NCI-H2081 treated with DMSO at 0.1 percent for 48 hours (cell line): ENCODE data around the gene PKP3.

Experiments
- DNase-seq: peaks from one replicate; lab custom pipeline; 2025; lab: John Stamatoyannopoulos, UW

The PKP3 gene

GRCh38 chr11:363948-364761 is 29.9 kb upstream of the PKP3 start:
- DNase-seq = no peak

GRCh38 chr11:364991-365725 is 28.9 kb upstream of the PKP3 start:
- DNase-seq = no peak

DNA sequence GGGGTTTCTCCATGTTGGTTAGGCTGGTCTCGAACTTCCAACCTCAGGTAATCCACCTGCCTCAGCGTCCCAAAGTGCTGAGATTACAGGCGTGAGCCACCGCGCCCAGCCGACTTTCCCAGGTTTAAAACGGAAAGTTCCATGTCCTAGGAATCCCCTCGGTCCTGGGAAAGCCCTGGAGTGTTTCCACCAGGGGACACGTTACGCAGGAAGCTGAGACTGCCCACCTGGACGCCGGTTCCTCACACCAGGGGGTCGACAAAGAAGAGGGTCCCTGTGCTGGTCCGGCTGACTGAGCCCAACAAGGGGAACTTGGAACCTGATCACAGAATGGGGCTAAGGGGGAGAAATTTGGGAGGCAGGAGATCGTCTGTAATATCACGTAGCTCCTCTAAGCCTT is 28.2 kb upstream of the PKP3 start:
- DNase-seq = no peak

DNA sequence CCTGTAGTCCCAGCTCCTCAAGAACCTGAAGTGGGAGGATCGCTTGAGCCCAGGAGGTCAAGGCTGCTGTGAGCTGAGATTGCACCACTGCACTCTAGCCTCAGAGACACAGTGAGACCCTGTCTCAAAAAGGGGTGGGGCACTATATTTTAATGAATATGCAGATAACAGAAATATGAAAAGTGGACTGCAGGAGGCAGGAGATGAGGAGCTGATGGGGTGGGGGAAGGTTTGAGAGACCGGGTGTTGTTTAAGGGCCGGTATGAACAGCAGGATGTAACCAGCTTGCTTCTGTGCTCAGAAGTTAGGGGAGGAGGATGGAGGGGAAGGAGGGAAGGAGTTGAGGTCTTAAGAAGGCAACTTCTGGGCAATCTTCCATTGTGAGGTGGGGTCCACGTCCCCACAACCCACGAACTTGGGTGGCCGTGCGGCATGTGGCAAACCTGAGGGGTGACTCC is 26.0 kb upstream of the PKP3 start:
- DNase-seq = no peak

GRCh38 chr11:368414-369335 is 25.3 kb upstream of the PKP3 start:
- no peak for DNase-seq

GRCh38 chr11:369336-370018 is 24.5 kb upstream of the PKP3 start, which contains the start of gene B4GALNT4:
Gene B4GALNT4, plus strand, starts transcription at chr11:369499. Its CDS starts 305 bp downstream, at chr11:369804.
- DNase-seq = no peak

- no peak for DNase-seq
These were observed 23.7 kb upstream of the PKP3 start for GRCh38 chr11:370070-370941.

- no peak for DNase-seq
These were observed 23.0 kb upstream of the PKP3 start for GRCh38 chr11:371051-371450.

- no peak for DNase-seq
These were observed 22.1 kb upstream of the PKP3 start for GRCh38 chr11:371716-372590.

DNA sequence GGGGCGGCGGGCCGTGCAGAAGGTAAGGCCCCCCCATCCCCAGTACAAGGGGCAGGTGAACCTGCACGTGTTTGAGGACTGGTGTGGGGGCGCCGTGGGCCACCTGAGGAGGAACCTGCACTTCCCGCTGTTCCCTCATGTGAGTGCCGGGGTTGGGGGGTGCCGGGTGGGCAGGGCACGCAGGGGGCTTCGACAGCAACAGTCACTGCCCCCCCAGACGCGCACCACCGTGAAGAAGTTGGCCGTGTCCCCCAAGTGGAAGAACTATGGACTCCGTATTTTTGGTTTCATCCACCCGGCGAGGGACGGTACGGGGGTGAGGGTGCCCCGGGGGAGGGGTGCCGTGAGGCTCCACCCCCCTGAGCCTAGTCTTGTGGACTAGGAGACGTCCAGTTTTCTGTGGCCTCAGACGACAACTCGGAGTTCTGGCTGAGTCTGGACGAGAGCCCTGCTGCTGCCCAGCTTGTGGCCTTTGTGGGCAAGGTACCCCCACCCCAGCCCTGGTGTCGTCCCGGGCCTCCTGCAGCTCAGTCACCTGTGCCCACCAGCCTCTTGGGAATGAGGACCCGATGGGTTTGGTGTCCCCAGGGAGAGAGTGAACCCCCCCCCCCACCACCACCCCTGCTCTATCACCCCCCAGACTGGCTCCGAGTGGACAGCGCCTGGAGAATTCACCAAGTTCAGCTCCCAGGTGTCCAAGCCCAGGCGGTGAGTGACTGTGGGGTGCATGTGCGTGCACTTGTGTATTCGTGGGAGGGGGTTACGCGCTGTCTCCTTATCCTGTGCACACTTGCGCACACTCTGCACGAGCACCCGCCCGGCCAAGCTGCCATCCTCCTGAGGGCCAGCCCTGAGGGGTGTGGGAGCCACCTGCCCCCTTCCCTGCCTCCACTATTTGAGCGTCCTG is 20.9 kb upstream of the PKP3 start:
- no peak for DNase-seq

DNA sequence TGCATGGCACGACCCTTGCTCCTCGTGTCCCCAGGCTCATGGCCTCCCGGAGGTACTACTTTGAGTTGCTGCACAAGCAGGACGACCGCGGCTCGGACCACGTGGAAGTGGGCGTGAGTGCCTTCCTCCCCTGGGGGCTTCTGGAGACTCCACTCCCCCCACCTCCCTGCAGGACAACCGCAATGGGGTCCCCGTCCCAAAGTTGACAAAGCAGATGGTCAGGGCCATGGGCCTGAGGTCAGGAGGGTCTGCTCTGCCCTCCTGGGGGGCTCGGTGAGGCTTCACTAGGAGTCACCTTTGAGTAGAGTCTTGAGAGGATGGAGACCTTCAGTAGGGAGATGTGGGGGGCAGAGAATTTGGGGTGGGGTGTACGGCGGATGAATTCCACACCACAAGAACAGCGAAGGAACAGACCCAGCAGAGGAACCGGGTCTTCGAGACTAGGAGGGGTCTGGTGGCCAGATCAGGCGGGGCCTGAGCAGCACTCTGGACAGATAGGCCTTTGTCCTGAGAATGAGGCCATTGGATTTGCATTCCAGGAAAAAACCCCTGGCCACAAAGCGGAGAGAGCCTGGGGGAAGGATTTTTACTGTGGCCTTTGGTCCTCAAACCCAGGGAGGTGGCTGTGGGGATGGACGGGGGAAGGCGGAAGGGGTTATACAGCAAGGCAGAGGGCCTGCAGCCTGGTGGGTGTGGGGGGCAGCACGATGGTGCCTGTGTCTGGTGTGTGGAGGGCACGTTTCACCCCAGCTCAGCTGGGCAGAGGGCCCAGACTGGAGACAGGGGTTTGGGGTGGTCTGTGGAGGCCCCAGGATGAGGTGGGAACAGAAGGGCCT is 20.1 kb upstream of the PKP3 start:
- no peak for DNase-seq

DNA sequence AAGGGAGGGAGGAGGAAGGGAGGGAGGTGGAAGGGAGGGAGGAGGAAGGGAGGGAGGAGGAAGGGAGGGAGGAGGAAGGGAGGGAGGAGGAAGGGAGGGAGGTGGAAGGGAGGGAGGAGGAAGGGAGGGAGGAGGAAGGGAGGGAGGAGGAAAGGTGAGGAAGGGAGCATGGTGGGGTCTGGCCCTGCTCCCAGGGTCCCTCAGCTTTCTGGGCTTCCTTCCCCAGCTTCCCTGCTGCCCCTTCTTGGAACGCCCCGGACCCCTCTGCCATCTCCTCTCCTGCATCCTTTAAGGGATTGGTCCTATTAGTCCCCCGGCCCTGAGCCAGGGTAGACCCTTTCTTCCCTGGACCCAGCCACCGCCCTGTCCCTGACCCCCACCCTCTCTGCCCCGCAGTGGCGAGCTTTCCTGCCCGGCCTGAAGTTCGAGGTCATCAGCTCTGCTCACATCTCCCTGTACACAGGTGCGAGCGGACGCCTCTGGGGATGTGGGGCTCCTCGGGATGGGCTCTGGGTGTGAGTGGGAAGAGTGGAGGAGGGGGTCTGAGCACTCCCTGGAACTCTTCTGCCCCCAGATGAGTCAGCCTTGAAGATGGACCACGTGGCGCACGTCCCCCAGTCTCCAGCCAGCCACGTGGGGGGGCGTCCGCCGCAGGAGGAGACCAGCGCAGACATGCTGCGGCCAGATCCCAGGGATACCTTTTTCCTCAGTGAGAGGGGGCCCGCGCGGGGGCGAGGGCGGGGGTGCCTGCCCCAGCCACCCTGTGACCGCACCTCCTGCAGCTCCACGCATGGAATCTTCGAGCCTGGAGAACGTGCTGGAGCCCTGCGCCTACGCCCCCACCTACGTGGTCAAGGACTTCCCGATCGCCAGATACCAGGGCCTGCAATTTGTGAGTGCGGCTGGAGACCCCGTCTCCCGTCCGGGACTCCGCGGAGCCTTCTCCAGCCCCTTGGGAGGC is 18.7 kb upstream of the PKP3 start:
- DNase-seq = no peak

- DNase-seq = no peak
These were observed 17.4 kb upstream of the PKP3 start for GRCh38 chr11:376531-377173.

DNA sequence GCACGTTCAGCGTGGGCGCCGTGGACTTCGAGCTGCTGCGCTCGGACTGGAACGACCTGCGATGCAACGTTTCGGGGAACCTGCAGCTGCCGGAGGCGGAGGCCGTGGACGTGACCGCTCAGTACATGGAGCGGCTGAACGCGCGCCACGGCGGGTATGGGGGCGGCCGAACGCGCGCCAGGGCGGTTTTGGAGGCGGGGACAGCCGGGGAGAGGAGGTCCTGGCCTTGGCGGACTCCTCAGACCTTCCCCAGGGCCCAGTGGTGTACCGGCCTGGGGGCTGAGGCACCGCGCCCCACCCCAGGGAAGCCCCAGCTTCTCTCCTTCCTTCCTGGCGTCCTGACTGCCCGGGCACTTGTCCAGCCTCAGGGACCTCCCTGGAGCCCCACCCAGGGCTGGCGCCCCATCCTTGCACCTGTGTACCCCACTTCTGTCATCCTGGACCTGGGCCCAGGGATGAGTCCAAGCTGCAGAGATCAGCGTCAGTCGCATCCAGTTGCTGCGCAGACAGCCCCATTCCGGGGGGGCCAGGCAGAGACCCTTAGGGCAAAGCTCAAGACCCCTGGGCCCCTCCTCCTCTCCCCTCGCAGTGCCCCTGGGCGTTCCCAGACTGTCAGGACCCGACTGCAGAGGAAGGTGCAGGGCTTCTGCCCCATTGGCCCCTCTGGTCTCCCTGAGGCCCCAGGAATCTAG is 16.7 kb upstream of the PKP3 start:
- DNase-seq = no peak

DNA sequence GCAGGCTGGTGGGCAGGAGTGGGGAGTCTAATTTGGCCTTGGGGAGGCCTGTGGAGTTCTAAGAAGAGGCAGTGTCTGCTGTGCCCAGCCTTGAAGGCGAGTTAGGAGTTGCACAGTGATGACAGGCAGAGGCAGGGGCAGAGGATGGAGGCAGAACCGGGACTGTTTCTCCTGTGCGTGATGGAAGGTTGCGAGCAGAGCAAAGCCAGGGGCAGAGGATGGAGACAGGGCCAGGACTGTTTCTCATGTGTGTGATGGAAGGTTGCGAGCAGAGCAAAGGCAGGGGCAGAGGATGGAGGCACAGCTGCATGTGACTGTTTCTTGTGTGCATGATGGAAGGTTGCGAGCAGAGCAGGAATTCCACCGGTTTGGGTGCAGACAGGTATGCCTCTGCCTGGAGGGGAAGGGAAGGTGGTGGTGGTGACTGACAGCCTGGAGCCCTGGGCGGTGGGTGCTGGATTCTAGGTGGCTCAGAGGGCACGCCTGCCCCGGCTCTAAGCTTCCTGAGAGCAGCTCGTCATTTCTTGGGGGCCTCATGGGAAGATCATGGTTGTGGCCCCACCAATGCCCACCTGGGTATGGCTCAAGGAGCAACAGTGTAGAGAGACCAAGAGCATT is 16.0 kb upstream of the PKP3 start:
- no peak for DNase-seq
